GM21619 (cell line): Measurements from ENCODE around the gene ZNF827.

ENCODE experiments used
- ATAC-seq: cut with Tn5 transposase; IDR thresholded peaks from one replicate; pipeline ENCODE4 v1.9.1; 2021; ENCODE audit not compliant: unreplicated experiment

The ZNF827 gene

DNA sequence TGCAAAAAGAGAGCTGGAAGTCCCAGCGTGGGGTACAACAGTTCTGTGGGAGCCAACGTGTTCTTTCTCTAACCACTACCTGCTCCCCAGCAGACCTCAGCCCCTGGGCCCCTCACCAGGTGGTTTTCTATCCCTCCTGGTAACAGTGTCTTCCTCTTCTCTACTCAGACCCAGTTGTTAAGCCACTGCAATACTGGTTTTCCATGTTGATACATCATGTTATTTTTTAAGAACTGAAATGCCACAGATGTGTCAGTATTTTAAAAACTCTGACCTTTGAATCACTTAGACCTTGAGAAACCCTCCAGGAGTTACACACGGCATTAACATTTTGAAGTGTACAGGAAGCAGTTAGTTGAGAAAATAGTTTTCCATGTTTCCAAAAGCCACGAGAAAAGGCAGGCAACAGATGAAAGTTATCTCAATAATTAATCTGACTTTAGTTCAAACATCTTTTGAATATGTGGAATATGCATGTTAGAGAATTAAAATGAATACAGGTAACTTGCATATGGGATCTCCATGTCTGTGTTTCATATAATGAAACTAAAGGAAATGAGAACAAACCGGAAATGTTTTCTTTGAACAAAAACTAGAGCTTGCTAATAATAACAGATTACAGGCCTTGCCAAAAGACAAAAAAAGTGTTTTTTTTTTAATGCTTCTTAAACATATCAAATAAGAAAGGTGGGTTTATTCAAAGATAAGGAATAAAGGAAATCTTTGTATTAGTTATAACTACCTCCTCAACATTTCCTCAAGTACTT is 108.8 kb downstream of the ZNF827 start:
- peak; percentile 45 for ATAC-seq

DNA sequence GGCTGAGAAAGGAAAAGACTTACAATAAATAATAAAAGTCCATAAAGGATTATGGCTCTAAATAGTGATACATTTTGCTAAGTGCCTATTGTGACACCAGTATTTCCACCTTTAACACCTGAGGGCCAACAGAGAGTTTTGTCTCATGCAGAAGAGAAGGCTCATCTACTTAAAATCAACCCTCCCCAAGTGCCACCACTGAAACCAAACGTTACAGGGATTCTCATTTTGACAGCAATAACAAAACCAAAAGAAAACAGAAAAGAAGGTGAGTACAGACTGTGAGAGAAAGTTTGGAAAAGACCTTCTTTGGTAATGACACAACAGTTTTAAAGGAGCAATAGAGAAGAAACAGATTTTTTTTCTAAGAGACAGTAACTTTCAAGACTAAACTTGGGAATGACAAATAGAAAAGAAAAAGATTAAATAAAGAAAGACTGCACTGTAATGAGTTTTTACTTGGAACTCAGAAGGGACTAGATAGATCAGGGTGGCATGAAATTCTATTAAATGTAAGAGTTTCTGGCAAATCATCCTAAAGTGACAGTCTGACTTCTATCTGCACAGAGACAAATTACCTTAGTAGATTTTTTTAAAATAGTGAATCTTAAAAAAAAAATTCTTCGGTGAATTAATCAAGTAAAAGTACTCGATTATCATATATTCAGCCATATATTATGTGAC is 109.7 kb downstream of the ZNF827 start:
- ATAC-seq = peak; percentile 78

- no peak for ATAC-seq
These were observed 110.7 kb downstream of the ZNF827 start for GRCh38 chr4:145827885-145828284.

- no peak for ATAC-seq
These were observed 113.4 kb downstream of the ZNF827 start for GRCh38 chr4:145825255-145825654.

- no peak for ATAC-seq
These were observed 114.2 kb downstream of the ZNF827 start for GRCh38 chr4:145824463-145824862.

- ATAC-seq = peak; percentile 51
These were observed 114.9 kb downstream of the ZNF827 start for GRCh38 chr4:145823743-145824142.

DNA sequence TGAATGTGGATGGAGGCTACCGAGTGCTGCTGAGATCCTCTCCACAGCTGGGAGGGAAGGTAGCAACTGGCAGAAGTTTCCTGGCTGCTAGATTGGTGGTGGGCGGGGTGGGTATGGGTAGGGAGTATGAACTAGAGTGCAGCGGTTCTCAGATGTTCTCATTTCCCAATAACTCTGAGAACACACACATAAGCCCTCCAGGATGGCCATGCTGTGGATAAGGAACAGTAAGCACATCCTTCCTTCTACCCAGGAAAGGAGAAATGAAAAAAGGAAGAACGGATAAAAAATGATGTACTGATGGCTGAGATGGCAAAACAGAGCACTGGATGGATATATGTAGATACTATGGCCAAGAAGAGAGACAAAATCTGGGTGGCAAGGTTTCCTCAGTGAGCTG is 116.0 kb downstream of the ZNF827 start:
- no peak for ATAC-seq

GRCh38 chr4:145822181-145822580 is 116.4 kb downstream of the ZNF827 start:
- no peak for ATAC-seq

DNA sequence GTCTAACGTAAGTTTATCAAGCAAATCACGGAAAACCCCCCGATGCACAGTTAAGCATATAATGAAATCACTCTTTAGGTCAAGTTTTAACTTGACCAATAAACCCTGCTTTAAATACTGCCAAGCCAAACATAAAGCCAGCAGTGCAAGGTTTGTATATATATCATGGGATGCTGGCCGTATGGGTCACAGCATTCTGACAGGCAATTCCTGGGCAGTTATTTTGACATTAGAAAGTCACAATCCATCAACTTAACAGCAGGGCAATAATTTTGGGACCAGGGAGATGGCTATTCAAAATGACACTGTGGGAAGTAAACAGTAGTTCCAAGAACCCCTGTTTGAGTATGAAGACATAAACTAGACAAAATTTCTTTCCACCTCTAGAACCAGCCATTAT is 116.9 kb downstream of the ZNF827 start:
- ATAC-seq = no peak

GRCh38 chr4:145820407-145820806 is 118.2 kb downstream of the ZNF827 start:
- ATAC-seq = no peak

GRCh38 chr4:145819853-145820181 is 118.8 kb downstream of the ZNF827 start:
- ATAC-seq = no peak

DNA sequence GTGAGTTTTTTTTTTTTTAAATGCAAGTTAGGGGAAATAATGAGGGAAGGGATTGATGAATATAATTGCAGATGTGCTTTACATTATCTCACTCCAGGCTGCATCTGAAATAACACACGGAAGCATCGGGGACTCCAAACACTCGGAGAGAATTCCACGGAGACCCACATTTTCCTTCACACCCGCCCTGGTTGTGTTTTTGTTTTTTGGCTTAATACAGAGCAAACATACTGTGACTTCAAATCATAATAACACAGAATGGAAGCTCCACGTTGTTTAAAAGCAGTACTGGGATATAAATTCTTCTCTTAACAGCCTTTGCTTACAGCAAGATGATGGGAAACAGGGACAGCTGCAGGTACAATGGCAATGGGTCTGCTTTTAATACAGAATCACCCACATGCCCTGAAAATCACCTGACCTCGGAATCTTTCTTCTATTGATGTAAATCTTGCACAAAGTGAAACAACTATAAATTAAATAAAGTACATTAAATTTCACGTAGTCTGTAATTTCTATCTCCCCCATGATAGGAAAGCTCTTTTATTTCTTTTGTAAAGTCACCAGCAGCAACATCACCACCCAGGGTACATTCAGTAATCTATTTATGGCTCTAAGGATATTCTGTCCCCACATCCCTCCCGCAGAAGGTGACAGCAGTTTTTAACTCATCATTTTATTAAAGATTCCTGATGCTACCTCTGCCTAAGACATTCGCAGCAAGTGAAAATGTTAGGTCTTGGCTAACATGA is 119.3 kb downstream of the ZNF827 start:
- ATAC-seq = no peak

DNA sequence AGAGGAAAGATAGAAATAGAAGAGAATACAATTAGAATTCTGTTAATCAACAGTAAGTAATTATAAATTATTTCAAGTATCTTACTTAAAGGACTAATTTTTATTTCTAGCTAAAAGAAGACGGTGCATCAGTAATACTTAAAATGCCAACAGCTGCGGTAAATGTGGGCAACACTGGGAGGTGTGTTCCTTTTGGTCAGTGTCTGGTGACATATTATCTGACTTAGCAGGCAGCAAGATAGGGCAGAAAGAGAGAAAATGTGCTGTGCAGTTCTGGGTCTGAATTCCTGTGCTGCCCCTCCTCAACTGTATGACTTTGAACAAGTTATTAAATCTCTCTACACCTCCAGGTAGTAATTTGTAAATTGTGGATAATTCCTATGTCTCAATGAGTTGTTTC is 120.6 kb downstream of the ZNF827 start:
- ATAC-seq = no peak

DNA sequence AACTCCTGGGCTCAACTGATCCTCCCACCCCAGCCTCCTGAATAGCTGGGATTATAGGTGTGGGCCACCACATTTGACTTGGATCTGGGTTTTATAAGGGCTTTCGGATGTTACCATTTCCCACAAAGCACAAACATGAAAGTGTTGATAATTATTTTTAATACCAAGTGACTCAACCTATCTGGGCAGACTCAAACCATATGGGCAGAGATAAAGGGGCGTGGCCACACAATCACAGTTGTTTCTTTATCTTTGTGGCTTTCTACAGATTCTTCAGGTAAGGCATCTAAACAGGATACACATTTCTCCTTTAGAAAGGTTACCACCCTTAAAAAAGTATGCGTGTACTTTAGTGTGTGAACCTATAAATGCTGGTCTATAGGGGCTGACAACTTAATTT is 122.5 kb downstream of the ZNF827 start:
- ATAC-seq = no peak

GRCh38 chr4:145815626-145816025 is 123.0 kb downstream of the ZNF827 start:
- ATAC-seq = no peak

GRCh38 chr4:145815027-145815612 is 123.5 kb downstream of the ZNF827 start:
- no peak for ATAC-seq

GRCh38 chr4:145814246-145814645 is 124.4 kb downstream of the ZNF827 start:
- no peak for ATAC-seq

DNA sequence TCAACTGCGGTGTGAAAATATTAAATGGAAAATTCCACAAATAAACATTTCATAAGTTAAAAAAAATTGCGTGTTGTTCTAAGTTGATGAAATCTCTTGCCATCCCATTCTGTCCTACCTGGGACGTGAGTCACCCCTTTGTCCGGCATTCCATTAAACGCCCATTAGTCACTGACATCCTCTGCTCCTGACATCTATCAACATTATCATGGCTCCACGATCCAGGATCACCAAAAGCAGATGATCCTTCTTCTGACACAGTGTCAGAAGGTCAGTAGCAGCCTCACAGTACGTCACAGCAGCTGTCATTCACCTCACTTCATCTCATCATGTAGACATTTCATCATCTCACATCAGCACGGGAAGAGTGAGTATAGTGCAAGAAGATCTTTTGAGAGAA is 125.7 kb downstream of the ZNF827 start:
- no peak for ATAC-seq

DNA sequence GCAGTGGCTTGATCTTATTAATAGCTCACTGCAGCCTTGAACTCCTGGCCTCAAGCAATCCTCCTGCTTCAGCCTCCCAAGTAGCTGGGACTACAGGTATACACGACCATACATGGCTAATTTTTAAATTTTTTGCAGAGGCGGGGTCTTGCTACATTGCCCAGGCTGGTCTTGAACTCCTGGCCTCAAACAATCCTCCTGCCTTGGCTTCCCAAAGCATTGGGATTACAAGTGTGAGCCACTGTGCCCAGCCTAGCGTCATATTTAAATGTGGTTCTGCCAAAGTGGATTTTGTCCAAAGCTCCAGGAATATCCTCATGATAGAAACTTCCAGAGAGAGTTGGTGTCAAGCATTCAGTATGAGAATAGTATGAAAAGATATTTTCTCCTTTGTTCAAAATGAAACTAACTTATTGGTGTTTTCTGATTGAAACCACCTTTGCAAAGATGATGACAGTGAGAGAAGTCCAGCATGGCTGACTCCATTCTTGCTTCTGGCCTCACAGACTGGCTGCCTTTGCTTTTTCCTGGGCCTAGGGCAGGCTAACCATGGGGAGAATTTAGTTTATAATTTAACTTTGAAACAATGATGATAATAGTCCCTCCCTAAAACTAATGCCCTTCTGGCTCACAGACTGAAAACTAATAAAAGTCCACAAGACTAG is 129.6 kb downstream of the ZNF827 start:
- peak; percentile 27 for ATAC-seq

DNA sequence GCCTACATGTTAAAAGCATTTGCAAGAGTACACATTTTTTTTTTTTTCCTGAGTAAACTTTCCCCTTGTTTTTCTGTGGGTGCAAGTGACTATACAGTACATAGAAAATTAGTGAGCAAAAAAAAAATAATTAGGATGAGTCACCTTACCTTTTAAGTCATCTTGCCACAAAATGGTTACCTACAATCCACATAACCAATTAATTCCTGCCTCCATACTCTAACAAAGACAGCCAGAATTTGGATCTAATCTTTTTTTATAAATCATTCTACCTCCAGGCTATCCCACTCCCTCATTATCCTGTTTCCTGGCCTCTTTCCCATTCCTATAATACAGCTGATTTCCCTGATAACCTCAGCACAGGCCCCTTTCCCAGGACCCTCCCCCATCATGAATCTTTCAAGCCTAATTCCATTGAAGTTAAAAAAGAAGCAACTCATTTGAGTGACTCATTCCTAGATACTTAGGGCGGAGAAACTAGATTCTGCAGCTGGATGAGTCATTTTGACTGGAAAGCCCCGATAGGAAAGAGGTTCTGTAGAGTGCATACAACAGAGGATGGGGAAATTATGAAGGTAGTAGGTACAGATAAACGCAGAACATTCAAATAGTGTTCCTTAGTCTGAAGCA is 130.5 kb downstream of the ZNF827 start:
- ATAC-seq = peak; percentile 66

DNA sequence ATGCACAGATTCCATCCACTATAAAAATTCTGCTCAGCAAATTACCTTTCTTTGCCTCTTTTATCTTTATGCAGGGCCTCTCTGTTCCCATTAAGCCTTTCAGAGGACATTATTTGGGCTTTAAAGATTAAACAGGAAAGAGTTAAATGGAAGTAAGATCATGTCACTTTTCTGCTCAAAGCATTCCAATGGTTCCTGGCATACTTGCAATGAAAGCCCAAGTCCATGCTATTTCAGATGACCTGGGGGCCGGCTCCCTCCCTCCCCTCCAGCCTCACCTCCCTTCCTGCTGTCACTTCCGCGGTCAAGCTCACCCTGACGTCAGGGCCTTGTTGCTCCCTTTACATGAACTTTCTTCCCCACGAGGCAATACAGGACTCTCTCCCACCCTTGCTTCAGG is 133.1 kb downstream of the ZNF827 start:
- no peak for ATAC-seq
